Measurements from ENCODE around the gene COPG2.

DNA sequence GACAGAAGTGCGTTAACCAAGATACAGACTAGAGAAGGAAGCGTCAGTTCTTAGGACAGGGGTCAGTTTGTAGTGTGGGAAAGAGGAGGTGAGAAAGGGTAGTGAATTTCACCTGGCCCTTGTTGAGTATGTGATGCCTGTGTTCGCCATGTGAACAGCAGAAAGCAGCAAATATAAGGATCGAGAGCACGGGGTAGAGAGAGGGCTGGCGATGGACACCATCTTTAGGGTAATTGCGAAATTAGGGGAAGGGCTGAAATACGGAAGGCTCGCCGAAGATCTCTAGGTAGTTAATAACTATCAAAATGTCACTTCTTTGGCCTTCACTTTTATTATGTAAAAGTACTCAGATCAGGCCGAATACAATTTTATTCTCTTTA lies 182.8 kb downstream of the COPG2 start:
- TF ChIP-seq YY1 (IDR thresholded peaks at IDR 0.05; ENCODE audit: insufficient read depth, insufficient read length) (no peak), ZNF274 (IDR thresholded peaks at IDR 0.05; ENCODE audit: low read depth, low read length) (no peak), SUZ12 (IDR thresholded peaks at IDR 0.05; ENCODE audit: extremely low read depth, insufficient read depth, insufficient read length) (no peak)
